IPS-NIHi11 (cell line): ENCODE results near the gene BARD1.
"Not testable (repeated sequence)": the region's sequence is repeated elsewhere in the genome, so short reads cannot be mapped to it uniquely, and the experiment has no call there.

Experiments
- DNase-seq: peaks from one replicate; pipeline ENCODE4 v3.0.0; 2012; ENCODE audit warnings: mixed read lengths, low spot score

Gene BARD1

DNA sequence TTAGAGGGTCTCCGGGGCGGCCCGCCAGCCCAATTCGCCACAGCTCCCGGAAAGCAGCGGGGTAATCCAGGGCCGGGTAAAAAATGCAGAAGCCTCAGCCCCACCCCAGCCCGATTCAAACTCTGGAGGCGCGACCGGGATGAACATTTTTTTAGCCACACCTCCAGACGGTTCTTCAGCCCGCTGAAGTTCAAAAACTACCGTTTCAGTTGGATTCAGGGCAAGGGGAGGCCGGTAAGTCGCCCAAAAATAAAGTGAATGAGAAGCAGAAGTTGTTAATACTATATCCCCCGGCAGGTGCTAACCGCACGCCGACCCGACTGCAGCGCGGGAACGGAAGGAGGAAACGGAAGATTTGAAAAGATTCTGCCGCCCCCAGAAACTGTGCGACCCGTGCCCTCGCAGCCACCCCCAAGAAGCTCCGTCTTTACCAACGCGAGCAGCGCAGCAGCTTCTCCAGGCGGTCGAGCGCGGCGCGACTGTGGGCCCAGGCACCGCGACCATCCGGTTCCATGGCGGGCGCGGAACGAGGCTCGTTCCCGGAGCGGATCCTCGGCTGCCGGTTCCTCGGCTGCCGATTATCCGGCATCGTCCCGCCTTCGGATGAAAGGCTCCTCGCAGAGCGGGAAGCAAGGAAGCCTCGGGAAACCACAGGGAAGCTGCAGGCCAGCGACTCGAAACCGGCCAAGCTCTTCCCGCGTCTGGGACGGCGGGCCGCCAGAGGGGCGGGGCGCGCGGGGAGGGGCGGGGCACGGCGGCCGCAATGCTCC lies at the start of gene BARD1:
Gene BARD1, minus strand, starts transcription at position 703 of the 770 bp plus-strand sequence. Its CDS starts 114 bp downstream, at position 589.
- DNase-seq, result peak; percentile 37

DNA sequence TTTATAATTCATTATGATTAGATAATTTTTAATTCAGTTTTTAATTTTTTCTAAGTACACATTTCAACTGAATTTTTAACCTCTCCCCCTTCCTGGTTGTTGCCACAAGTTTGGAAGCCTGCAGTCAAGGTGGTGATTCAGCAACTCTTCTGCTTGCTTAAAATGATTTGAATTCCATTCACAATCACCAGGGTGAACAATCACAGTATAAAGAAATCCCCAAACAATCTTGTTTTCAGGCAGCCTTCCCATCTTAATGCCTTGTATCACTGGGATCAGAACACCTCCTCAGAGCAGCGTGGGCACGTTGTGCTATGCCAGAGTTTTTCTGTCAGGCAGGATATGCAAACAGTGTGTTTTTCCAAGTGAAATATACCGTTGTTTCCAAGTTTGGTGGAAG lies 46.7 kb upstream of the BARD1 start:
- DNase-seq, result no peak

DNA sequence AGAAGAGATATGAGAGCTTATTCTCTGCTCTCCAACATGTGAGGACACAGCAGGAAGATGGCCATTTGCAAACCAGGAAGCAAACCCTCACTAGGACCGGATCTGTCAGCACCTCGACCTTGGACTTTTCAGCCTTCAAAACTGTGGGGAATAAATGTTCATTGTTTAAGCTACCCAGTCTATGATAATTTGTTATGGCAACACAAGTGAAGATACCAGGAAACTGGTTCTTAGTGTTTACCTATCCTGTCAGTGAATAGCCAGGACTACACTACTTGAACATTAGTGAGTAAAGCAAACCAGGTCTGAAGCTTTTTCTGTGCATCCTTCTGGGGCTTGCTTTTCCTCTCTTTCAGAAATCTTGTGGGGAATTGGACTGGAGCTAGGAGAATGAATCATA lies 44.4 kb upstream of the BARD1 start:
- DNase-seq, result no peak

DNA sequence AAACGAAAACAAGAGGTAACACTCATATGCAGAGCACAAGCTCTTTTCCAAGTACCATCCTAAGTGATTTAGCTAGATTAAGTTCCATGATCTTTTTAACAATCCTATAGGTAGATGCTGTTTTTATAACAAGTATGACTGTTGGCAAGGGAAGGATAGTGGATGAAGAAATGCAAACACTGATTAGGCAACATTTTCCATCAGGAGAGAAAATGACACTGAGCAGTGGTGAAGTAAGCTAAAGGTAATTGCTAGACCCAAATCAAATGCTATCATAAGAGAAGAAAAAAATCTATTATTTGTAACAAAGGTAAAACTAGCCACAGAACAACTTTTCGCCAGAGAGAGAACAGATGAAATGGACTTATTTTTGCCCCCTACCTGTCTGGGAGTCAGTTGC lies 34.3 kb upstream of the BARD1 start:
- no peak for DNase-seq

DNA sequence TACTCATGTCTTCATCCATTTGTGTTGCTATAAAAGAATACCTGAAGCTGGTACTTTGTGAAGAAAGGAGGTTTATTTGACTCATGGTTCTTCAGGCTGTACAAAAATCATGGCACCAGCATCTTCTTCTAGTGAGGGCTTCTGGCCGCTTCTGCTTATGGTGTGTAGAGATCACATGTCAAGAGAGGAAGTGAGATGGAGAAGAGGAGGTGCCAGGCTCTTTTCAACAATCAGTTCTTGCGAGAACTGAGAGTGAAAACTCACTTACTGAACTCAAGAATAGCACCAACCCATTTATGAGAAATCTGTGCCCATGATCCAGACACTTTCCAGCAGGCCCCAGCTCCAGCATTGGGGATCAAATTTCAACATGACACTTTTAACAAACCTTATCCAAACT lies 30.0 kb upstream of the BARD1 start:
- no peak for DNase-seq

DNA sequence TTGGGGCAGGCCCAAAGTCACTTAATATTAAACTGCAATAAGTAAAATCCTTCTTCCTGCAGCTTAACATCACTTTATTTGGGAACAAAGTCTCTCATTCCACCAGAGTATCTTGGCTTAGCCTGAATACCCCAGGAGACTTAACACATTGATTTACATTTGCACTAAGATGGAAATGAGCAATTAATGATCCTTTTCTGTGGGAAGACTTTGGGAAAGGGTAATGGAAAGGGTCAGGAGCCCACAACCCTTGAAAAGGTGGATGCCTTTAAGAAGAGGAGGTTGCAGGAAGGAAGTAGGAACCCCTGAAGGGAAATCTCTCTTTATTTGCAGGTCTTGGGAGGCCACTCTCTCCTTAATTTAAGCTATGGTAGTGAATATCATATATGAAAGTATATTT lies 28.0 kb upstream of the BARD1 start:
- peak; percentile 23 for DNase-seq

DNA sequence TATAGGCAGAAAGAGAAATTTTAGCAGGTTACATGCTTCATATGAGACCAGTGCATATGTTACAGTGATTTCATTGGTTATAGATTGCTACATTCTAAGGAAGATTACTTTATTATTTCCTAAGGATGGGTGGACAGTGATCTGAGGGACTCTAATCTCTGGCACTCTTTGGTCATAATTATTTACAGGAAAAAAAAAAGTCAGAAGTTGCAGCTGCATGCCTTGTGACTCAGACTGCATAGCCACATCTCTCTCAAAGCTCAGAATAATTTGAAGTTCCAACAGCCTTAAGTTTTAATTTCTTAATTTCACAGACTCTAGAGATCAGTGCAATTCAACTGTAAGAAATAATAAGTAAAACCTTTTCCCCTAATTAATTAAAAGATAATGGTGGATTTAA lies 27.1 kb upstream of the BARD1 start:
- no peak for DNase-seq

DNA sequence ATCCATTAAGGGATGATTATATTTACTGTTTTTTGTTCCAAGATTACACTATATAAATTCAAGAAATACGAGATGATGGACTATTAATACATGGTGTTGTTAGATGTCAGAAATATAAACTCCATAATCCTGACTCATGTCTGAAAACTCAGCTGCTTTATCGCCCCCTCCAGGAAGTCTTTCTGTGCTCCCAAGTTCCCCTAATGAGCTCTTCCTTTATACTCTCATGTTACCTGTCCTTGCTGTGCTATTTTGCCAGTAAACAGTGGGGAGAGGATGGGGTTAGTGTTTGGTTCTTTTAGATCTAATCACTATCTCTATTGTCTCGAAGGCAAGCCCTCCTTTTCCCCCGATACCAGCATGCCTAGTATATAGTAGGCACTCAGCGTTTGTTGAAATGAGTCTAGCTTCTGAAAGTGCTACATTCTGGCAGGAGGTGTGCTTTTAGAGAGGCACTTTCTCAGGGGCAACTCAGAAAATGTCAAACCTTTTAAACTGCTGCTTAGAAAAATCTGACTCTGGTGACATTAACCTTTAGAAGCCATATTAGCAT lies 21.4 kb upstream of the BARD1 start:
- DNase-seq, result peak; percentile 26

DNA sequence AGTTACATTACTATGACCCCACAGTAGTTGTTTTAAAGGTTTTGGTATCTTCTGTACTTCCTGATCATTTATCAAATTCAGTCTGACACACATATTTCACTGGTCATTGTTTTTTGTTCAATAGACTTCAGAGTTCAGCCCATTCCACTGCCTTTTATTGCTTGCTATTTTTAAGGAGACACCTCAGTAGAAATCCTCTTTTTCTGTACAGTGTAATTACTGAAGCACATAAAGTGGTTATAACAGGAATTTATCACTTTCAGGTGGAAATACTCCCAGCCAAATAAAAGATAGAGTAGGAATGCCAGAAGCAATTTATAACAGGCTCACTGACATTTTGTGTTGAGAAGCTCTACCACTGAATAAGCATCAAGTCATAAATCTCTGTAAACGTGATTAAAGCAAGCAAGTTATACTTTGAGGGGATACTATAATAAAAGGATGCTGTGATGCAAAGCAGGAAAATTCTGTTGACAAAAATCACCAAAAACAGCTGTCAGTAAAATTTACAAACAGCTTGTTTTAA lies 6.6 kb upstream of the BARD1 start:
- DNase-seq, result no peak

DNA sequence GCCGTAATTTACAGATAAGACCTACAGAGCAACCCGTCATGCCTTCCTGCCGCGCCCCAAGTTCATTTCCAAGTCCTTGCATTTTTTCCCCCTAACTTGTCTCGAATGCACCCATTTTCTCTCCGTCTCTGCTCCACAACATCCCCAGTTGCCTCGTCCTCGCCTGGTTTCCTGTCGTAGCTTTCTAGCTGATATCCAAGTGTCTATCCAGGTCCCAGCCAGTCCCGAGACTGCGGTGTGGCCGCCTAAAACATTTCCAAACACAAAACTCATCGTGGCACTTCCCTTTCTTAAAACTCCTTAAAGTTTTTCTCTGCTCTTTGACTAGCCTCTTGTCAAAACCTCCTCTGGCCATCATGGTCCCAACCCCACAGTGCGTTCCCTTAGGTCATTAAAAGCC lies 1.2 kb upstream of the BARD1 start:
- no peak for DNase-seq

DNA sequence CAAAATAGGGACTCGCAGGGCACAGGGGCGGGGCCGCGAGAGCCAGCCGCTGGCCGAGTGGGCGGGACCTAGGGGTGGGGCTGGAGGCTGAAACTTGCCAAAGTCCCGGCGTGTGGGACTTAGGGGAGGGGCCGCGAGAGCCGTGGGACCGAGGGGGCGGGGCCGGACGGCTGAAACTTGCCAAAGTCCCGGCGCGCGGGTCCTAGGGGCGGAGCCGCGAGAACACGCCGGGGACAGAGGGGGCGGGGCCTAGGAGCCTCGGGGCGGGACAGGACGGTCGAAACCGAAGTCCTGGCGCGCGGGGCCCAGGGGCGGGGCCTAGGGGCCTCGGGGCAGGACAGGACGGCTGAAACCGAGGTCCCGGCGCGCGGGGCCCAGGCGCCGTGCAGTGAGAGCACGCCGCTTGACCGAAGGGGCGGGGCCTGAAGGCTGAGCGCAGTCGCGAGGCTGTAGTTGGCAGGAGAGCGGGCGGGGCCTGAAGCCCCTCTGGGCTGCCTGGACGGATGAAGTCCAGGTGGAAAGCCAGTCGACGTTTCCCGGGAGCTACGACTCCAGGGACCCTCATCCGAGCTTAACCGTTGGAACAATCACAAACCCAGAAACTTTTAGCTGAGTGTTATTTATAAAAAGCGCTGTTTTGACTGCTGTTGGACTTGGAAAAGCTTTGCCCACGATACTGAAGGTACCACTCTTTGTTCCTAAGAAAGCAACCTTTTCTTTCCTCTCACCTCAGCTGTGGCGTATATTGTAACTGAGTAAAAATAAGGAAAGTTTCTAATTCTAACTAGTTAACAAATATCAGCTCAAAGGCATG lies 475 bp upstream of the BARD1 start:
- peak; percentile 97 for DNase-seq

DNA sequence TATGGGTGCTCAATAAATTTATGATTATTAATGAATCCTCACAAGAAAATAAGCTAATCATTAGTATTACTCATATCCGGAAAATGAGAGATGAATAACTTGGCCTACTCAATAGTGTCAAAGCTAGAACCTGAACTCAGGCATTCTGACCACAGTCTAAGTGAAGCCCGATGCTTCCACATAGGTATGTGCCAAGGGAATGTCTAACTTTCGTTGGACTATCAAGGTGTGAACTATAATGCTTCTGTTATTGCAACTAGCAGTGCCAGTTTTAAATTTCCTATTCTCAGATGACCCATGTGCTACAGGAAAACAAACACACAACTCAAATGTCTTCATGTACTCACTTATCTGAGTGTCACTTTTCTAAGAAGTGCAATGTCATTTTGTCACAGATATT lies 1.8 kb downstream of the BARD1 start:
- no peak for DNase-seq

DNA sequence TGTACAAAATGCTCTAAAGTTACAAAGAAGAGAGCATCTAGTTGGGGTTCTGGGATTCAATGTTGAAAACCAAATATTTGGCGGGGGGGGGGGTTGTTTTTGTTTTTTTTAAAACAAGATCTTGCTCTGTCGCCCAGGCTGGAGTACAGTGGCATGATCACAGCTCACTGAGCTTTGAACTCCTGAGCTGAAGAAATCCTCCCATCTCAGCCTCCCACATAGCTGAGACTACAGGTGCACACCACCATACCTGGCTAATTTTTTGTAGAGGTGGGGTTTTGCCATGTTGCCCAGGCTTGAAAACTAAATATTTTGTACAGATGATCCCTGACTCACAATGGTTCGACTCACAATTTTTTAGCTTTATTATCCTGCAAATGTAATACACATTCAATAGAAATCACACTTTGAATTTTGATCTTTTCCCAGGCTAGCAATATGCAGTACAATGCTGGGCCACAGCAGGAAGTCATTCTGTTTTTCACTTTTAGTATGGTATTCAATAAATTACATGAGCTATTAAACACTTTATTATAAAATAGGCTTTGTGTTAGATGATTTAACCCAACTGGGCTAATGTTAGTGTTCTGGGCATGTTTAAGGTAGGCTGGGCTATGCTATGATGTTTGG lies 7.6 kb downstream of the BARD1 start:
- DNase-seq, result no peak

DNA sequence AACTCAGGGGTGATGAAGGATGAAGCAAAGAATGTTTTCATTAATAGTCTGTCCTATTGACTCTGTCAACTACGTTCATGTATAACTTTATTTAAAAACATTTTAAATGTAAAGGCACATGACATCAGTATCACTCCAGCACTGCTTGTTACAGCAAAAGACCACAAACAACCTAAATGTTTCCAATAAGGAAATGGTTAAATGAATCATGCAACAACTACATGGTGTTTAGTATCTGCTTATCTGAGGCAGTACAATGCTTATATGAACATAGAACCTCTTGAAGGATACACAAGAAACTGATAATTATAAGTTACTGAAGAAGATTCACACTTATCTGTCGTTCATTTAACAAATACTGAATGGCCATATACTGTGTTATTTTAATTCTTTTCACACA lies 8.4 kb downstream of the BARD1 start:
- DNase-seq, result no peak

DNA sequence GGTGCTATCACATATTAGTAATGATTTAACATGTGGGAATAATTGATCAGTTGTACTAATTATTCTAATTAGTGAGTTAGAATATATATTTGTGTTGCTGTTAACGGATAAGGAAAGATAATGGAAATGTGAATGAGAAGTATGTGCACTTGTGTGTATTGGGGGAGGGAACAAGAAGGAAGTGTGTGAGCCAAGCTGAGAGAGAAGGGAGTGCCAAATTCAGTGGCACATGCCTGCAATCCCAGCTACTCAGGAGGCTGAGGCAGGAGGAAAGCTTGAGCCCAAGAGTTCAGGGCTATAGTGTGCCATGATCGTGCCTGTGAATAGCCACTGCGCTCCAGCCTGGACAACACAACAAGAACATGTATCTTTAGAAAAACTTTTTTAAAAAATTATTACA lies 9.3 kb downstream of the BARD1 start:
- DNase-seq, result no peak

DNA sequence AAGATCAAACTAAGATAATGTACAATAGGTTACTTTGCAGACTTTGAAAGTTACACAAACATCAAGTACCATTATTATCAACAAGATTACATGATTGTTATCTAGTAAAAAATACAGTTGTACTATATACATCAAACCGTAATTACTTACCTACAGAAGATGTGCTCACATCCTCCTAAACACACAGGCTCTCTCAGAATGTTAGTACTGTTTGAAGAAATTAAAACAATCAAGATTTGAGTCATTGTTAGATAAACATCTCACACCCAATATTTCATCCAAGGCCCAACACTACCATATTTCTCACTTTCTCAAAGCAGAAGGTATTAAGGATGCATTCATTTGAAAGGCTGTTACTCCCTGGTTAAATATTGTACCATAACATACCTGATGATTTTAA lies 12.6 kb downstream of the BARD1 start:
- no peak for DNase-seq

DNA sequence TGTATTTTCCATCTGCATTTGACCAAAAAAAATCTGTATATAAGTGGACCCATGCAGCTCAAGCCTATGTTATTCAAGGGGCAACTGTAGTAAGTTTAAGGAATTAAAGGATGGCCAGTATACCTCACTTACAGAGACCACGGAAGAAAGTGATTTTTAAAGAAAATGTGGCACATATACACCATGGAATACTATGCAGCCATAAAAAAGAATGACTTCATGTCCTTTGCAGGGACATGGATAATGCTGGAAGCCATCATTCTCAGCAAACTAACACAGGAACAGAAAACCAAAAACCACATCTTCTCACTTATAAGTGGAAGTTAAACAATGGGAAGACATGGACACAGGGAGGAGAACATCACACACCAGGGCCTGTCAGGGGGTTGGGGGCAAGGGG lies 26.3 kb downstream of the BARD1 start:
- not testable (repeated sequence) for DNase-seq

DNA sequence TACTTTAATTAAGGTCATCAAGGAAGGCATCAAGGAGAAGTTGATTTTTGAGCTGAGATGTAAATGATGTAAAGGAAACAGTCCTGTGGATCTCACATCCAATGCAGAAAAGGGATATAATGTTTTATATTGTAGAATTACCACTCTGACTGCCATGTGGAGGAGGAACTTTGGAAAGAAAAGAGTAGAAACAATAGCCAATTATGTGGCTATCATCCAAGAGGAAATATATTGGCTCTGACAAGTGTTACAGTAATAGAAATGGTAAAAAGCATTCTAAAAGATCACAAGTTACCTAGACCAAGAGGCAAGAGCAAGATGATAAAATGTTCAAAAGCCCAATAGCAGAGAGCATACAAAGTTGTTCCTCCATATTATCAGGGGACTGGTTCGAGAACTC lies 26.8 kb downstream of the BARD1 start:
- no peak for DNase-seq

DNA sequence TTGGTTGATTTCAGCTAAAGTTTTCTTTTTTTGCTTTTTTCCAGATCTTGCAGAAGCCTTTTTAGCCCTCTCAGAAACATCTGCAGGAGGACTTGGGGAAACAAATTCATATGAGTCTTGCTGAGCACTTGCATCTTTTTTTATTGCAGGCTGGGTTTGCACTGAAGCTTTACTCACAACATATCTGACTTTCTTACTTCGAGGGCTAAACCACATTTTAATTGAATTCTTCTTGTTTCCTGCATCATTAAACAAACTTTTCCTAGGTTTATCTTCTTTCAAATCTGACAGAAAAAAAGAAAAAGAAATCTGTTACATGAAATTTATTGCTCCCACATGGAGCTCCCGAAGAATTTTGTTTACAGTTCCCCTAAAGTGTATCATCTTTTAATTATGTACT lies 28.3 kb downstream of the BARD1 start:
- DNase-seq, result no peak

DNA sequence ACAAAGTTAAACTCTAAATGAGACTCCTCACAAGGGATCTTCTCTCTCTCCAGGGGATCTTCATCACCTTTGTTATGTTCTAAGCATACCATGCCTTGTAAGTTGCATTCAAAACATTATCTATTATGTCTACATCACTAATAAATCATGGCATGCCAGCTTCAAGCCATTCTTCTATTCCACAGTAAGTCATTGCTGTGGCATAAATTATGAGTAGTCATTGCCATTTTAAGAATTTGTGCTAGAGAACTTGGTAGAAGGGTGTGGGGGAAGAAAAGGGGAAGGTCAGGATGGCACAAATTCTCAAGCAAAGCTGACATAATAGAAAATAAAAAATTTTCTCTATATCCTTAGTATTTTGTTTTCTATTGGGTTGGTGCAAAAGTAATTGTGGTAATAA lies 33.5 kb downstream of the BARD1 start:
- DNase-seq, result no peak

DNA sequence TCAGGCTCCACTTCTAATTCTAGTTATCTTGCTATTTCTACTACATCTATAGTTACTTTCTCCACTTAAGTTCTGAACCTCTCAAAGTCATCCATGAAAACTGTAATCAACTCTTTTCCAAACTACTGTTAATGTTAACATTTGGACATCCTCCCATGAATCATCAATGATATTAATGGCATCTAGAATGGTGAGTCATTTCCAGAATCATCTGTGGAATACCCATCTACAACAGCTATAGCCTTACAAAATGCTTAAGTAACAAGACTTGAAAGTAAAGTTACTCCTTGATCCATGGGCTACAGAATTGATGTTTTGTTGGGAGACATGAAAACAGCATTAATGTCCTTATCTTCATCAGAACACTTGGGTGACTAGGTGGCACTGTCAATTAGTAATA lies 35.4 kb downstream of the BARD1 start:
- DNase-seq, result no peak

DNA sequence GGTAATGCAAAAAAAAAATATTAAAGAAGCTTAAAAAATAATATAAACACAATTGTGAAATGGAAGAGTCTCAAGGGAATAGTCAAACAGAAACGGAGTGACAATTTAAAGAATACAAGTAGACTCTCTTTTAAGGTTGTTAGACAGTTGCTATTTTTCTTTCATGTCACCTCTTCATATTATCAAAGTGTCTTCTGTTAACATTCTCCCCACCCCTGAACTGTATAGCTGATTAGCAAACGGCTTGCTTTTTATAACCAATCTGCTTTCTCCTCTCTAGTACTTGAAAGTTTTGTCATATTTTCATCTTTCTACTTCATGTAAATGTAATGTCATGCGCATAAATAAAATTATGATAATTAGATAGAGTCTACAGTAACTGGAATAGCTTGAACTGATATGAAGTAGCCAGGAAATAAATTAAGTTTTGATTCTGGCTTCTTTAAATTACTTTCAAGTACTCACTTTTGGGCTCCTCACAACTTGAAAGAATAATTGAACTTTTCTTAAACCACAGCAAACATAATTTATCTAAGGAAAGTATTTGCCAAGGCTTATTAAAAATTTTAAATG lies 37.0 kb downstream of the BARD1 start:
- DNase-seq, result no peak
